ENCODE results near the gene LZTR1. TPM values are rescaled to one million over a fixed set of nuclear protein-coding genes. Genes with fewer than 3 reads are reported as not detected.

LZTR1 gene
- total RNA-seq, 1 experiment from 2014 or later, result 54.3 TPM

GRCh38 chr22:21018314-21018713 lies 36.2 kb downstream of the LZTR1 start:
- DNase-seq (ENCODE audit: low spot score), result no peak
- Histone ChIP-seq H3K9me3 (ENCODE audit: low read depth, low read length, poor library complexity, severe bottlenecking) (no peaks in the 10 kb centered on the region), H3K27me3 (replicated peaks; ENCODE audit: insufficient read depth, low read depth, low read length, poor library complexity) (no peaks in the 10 kb centered on the region), H3K4me1 (ENCODE audit: insufficient read depth, low read length, poor library complexity, severe bottlenecking) (peaks cover 17% of the 10 kb centered on the region), H3K36me3 (ENCODE audit: insufficient read depth, low read length, poor library complexity, severe bottlenecking) (no peaks in the 10 kb centered on the region), H3K4me3 (ENCODE audit: low read depth, low read length, poor library complexity, severe bottlenecking) (no peak overlapping the region), H3K27ac (ENCODE audit: low read depth, low read length, poor library complexity, severe bottlenecking) (no peak overlapping the region)
- BruUV-seq (replicated peaks), result no TSS peak
- no peak for TF ChIP-seq EZH2 (IDR thresholded peaks at IDR 0.05; ENCODE audit: borderline replicate concordance, low read depth, low read length, poor library complexity, severe bottlenecking)
- no peak for TF ChIP-seq CTCF (conservative IDR thresholded peaks at IDR 0.05; ENCODE audit: low read depth, low read length)
- POLR2A ChIA-PET (ENCODE audit: low non-redundant PET), result no interaction called here
- intact Hi-C loops (cut with micrococcal nuclease; ENCODE audit: unreplicated experiment), result no loop called here
- CTCF ChIA-PET, result no interaction called here

- Histone ChIP-seq H3K9me3 (ENCODE audit: low read depth, low read length, poor library complexity, severe bottlenecking) (no peaks in the 10 kb centered on the region), H3K36me3 (ENCODE audit: insufficient read depth, low read length, poor library complexity, severe bottlenecking) (no peaks in the 10 kb centered on the region), H3K27me3 (replicated peaks; ENCODE audit: insufficient read depth, low read depth, low read length, poor library complexity) (no peaks in the 10 kb centered on the region), H3K27ac (ENCODE audit: low read depth, low read length, poor library complexity, severe bottlenecking) (no peak overlapping the region), H3K4me1 (ENCODE audit: insufficient read depth, low read length, poor library complexity, severe bottlenecking) (no peaks in the 10 kb centered on the region), H3K4me3 (ENCODE audit: low read depth, low read length, poor library complexity, severe bottlenecking) (no peak overlapping the region)
- intact Hi-C loops (cut with micrococcal nuclease; ENCODE audit: unreplicated experiment), result no loop called here
- ChIA-PET POLR2A (ENCODE audit: low non-redundant PET) (no interaction called here), CTCF (interaction anchor here (1.1 kb wide), 1 partner anchor 83 kb away, joined by 3 read pairs; no protein-coding TSS in a partner anchor)
- DNase-seq (ENCODE audit: low spot score), result no peak
- TF ChIP-seq EZH2 (IDR thresholded peaks at IDR 0.05; ENCODE audit: borderline replicate concordance, low read depth, low read length, poor library complexity, severe bottlenecking) (no peak), CTCF (conservative IDR thresholded peaks at IDR 0.05; ENCODE audit: low read depth, low read length) (peak; percentile 55)
- BruUV-seq (replicated peaks), result no TSS peak
Observed at GRCh38 chr22:21020802-21021429, 38.8 kb downstream of the LZTR1 start.

- Histone ChIP-seq H3K4me1 (ENCODE audit: insufficient read depth, low read length, poor library complexity, severe bottlenecking) (no peaks in the 10 kb centered on the region), H3K27ac (ENCODE audit: low read depth, low read length, poor library complexity, severe bottlenecking) (no peak overlapping the region), H3K36me3 (ENCODE audit: insufficient read depth, low read length, poor library complexity, severe bottlenecking) (no peaks in the 10 kb centered on the region), H3K9me3 (ENCODE audit: low read depth, low read length, poor library complexity, severe bottlenecking) (no peaks in the 10 kb centered on the region), H3K4me3 (ENCODE audit: low read depth, low read length, poor library complexity, severe bottlenecking) (no peak overlapping the region), H3K27me3 (replicated peaks; ENCODE audit: insufficient read depth, low read depth, low read length, poor library complexity) (no peaks in the 10 kb centered on the region)
- BruUV-seq (replicated peaks), result no TSS peak
- TF ChIP-seq EZH2 (IDR thresholded peaks at IDR 0.05; ENCODE audit: borderline replicate concordance, low read depth, low read length, poor library complexity, severe bottlenecking) (no peak), CTCF (conservative IDR thresholded peaks at IDR 0.05; ENCODE audit: low read depth, low read length) (no peak)
- intact Hi-C loops (cut with micrococcal nuclease; ENCODE audit: unreplicated experiment), result no loop called here
- no peak for DNase-seq (ENCODE audit: low spot score)
- CTCF ChIA-PET, result no interaction called here
- POLR2A ChIA-PET (ENCODE audit: low non-redundant PET), result no interaction called here
Observed at GRCh38 chr22:21022507-21022906, 40.4 kb downstream of the LZTR1 start.

All from A673 (cell line).